ENCODE measurements around the gene HMGN1.

- TF ChIP-seq, protein P1, sequence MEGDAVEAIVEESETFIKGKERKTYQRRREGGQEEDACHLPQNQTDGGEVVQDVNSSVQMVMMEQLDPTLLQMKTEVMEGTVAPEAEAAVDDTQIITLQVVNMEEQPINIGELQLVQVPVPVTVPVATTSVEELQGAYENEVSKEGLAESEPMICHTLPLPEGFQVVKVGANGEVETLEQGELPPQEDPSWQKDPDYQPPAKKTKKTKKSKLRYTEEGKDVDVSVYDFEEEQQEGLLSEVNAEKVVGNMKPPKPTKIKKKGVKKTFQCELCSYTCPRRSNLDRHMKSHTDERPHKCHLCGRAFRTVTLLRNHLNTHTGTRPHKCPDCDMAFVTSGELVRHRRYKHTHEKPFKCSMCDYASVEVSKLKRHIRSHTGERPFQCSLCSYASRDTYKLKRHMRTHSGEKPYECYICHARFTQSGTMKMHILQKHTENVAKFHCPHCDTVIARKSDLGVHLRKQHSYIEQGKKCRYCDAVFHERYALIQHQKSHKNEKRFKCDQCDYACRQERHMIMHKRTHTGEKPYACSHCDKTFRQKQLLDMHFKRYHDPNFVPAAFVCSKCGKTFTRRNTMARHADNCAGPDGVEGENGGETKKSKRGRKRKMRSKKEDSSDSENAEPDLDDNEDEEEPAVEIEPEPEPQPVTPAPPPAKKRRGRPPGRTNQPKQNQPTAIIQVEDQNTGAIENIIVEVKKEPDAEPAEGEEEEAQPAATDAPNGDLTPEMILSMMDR (IDR thresholded peaks at IDR 0.05; ENCODE audit: borderline replicate concordance, extremely low read depth, low read length, poor library complexity, severe bottlenecking): no peak
- TF ChIP-seq EZH2 (IDR thresholded peaks at IDR 0.05; ENCODE audit: borderline replicate concordance, low read depth, low read length, severe bottlenecking): no peak
These were observed 2.7 kb downstream of the HMGN1 start for GRCh38 chr21:39346206-39346605.

Data from DND-41 (cell line).